HCT116 (cell line): Measurements from ENCODE around the gene ZBTB38. TPM values are rescaled to one million over a fixed set of nuclear protein-coding genes. Genes with fewer than 3 reads are reported as not detected.

Source experiments
- ATAC-seq: fragments of 200-7000 bp; cut with Tn5 transposase; 2 replicates; pipeline ENCODE4 v1.9.1; 2020; ENCODE audit warnings: mild to moderate bottlenecking, moderate library complexity
- BruUV-seq: library from RNA; stranded (reverse); fragments of 400-500 nt; replicated peaks from 2 replicates; lab custom pipeline; 2021; lab: Mats Ljungman, UMichigan
- CTCF ChIA-PET: fragments of 300-600 bp; sonication (Branson Sonifier 250); formaldehyde crosslinking; loops from one replicate; lab custom pipeline; 2021; ENCODE audit warnings: antibody characterized with exemption; lab: Charles Lee
- POLR2A ChIA-PET: fragments of 300-600, 350-600 bp; sonication (Branson Sonifier 250); formaldehyde crosslinking; loops from one replicate; lab custom pipeline; 2021; ENCODE audit warnings: antibody characterized with exemption; lab: Charles Lee
- RAD21 ChIA-PET, 2 experiments: fragments of 300-600 bp; sonication (Branson Sonifier 250); formaldehyde crosslinking; loops; one replicate each; lab custom pipeline; 2023; ENCODE audit warnings: low total read pairs in 2 of 2; ENCODE audit not compliant: uncharacterized antibody in 2 of 2, unreplicated experiment in 2 of 2, low non-redundant PET in 1 of 2; lab: Charles Lee
- DNase-seq: peaks from one replicate; pipeline ENCODE4 v3.0.0-alpha.2; 2010; ENCODE audit warnings: low read depth, low spot score
- H2AFZ ChIP-seq: fragments of 200-600 bp; shearing (Covaris generic), sonication (generic); 2 replicates; pipeline ENCODE4 v1.6.1; 2017; ENCODE audit warnings: low read depth, mixed run types, mixed read lengths, antibody characterized with exemption, low read length; ENCODE audit not compliant: poor library complexity, severe bottlenecking
- H3K27ac ChIP-seq: 2 replicates; pipeline ENCODE4 v1.5.1; 2012; ENCODE audit warnings: low read depth, low read length
- H3K27me3 ChIP-seq: fragments of 200-600 bp; sonication (generic); 2 replicates; pipeline ENCODE4 v1.6.1; 2016; ENCODE audit warnings: mixed run types, low read length, mixed read lengths; ENCODE audit not compliant: insufficient read depth
- H3K36me3 ChIP-seq, 2 experiments: fragments of 200-500 bp in 1 of 2; fragments of 200-600 bp in 1 of 2; sonication (Bioruptor generic) in 1 of 2; sonication (generic) in 1 of 2; 2 replicates each; pipeline versions ENCODE4 v1.5.1 to v1.6.1; 2014 to 2016; ENCODE audit warnings: low read length in 2 of 2, inconsistent platforms in 1 of 2, mixed read lengths in 1 of 2, mixed run types in 1 of 2; ENCODE audit not compliant: insufficient read depth in 2 of 2, control insufficient read depth in 1 of 2
- H3K4me1 ChIP-seq, 2 experiments: fragments of 200-600 bp in 1 of 2; sonication (generic) in 1 of 2; 2 replicates each; pipeline versions ENCODE4 v1.5.1 to v1.6.1; 2012 to 2017; ENCODE audit warnings: low read length in 2 of 2, inconsistent platforms in 1 of 2, mild to moderate bottlenecking in 1 of 2, mixed read lengths in 1 of 2, mixed run types in 1 of 2, moderate library complexity in 1 of 2; ENCODE audit not compliant: insufficient read depth in 2 of 2, control insufficient read depth in 1 of 2
- H3K4me2 ChIP-seq: fragments of 200-600 bp; sonication (generic); 2 replicates; pipeline ENCODE4 v1.6.1; 2017; ENCODE audit warnings: mixed run types, low read length, mixed read lengths
- H3K4me3 ChIP-seq, 2 experiments: fragments of 200-600 bp in 1 of 2; sonication (generic) in 1 of 2; replicated peaks in 1 of 2; 2 replicates each; pipeline ENCODE4 v1.5.1; 2011 to 2016; ENCODE audit warnings: low read length in 2 of 2, control low read depth in 1 of 2, low read depth in 1 of 2, mild to moderate bottlenecking in 1 of 2, mixed read lengths in 1 of 2, mixed run types in 1 of 2
- H3K79me2 ChIP-seq: fragments of 200-600 bp; sonication (generic); 2 replicates; pipeline ENCODE4 v1.6.1; 2017; ENCODE audit warnings: mild to moderate bottlenecking, mixed run types, low read length, moderate library complexity, mixed read lengths; ENCODE audit not compliant: insufficient read depth
- H3K9ac ChIP-seq: fragments of 200-600 bp; sonication (generic); 2 replicates; pipeline ENCODE4 v1.6.1; 2016; ENCODE audit warnings: low read length, mixed read lengths
- H3K9me2 ChIP-seq: fragments of 200-600 bp; sonication (generic), shearing (Covaris generic); 2 replicates; pipeline ENCODE4 v1.6.1; 2017; ENCODE audit warnings: mixed run types, mild to moderate bottlenecking, moderate library complexity; ENCODE audit not compliant: insufficient read depth
- H3K9me3 ChIP-seq, 2 experiments: fragments of 200-500 bp in 1 of 2; fragments of 200-600 bp in 1 of 2; sonication (Bioruptor generic) in 1 of 2; sonication (generic) in 1 of 2; 2 replicates each; pipeline ENCODE4 v1.6.1; 2014 to 2017; ENCODE audit warnings: low read length in 2 of 2, mixed read lengths in 2 of 2, inconsistent platforms in 1 of 2, low read depth in 1 of 2, mild to moderate bottlenecking in 1 of 2, mixed run types in 1 of 2, moderate library complexity in 1 of 2; ENCODE audit not compliant: control insufficient read depth in 1 of 2, insufficient read depth in 1 of 2
- H4K20me1 ChIP-seq: fragments of 200-600 bp; sonication (generic), shearing (Covaris generic); 2 replicates; pipeline ENCODE4 v1.6.1; 2017; ENCODE audit warnings: mixed run types, mild to moderate bottlenecking, moderate library complexity; ENCODE audit not compliant: insufficient read depth
- ATF3 ChIP-seq: IDR thresholded peaks from 2 replicates; pipeline ENCODE4 v1.6.1; 2012
- CEBPB ChIP-seq: IDR thresholded peaks from 2 replicates; pipeline ENCODE4 v1.6.1; 2012; ENCODE audit warnings: low read depth
- EGR1 ChIP-seq: IDR thresholded peaks from 2 replicates; pipeline ENCODE4 v1.6.1; 2012; ENCODE audit warnings: low read depth
- JUND ChIP-seq: IDR thresholded peaks from 2 replicates; pipeline ENCODE4 v1.6.1; 2012
- MAX ChIP-seq: IDR thresholded peaks from 2 replicates; pipeline ENCODE4 v1.6.1; 2012
- POLR2AphosphoS5 ChIP-seq: IDR thresholded peaks from 2 replicates; pipeline ENCODE4 v1.6.1; 2011; ENCODE audit warnings: mild to moderate bottlenecking, low read depth, low read length, moderate library complexity
- RAD21 ChIP-seq: IDR thresholded peaks from 2 replicates; pipeline ENCODE4 v1.6.1; 2012; ENCODE audit warnings: low read depth, mild to moderate bottlenecking
- SIN3A ChIP-seq: IDR thresholded peaks from 2 replicates; pipeline ENCODE4 v1.6.1; 2012; ENCODE audit warnings: low read depth
- SP1 ChIP-seq: IDR thresholded peaks from 2 replicates; pipeline ENCODE4 v1.6.1; 2012; ENCODE audit warnings: low read depth
- SRF ChIP-seq: IDR thresholded peaks from 2 replicates; pipeline ENCODE4 v1.6.1; 2012; ENCODE audit warnings: low read depth
- TCF7L2 ChIP-seq: IDR thresholded peaks from 2 replicates; pipeline ENCODE4 v1.7.0; 2011; ENCODE audit warnings: borderline replicate concordance, inconsistent platforms; ENCODE audit not compliant: insufficient read depth, insufficient read length; ENCODE audit errors: extremely low read depth
- YY1 ChIP-seq: IDR thresholded peaks from 2 replicates; pipeline ENCODE4 v1.6.1; 2011; ENCODE audit warnings: low read length, low read depth, moderate library complexity, mild to moderate bottlenecking; ENCODE audit not compliant: insufficient replicate concordance; ENCODE audit errors: extremely low read depth
- ZNF274 ChIP-seq: fragments of 200-500 bp; sonication (Bioruptor generic); IDR thresholded peaks from 2 replicates; pipeline ENCODE4 v1.6.1; 2014; ENCODE audit warnings: mild to moderate bottlenecking, low read depth, low read length, inconsistent platforms
- intact Hi-C: fragments of 100-400 bp; cut with micrococcal nuclease; formaldehyde crosslinking; loops from 2 replicates; pipeline ENCODE4 v1.10.0; 2022
- total RNA-seq: library from RNA; stranded (reverse); gene quantifications from one replicate; pipeline ENCODE4 v1.2.1, GENCODE V29; 2021; ENCODE audit not compliant: unreplicated experiment

ZBTB38 gene
- total RNA-seq, 1 experiment from 2014 or later = 33.5 TPM

- BruUV-seq = no TSS peak
- Histone ChIP-seq H3K9me3 (no peaks in the 10 kb centered on the region), H4K20me1 (no peaks in the 10 kb centered on the region), H3K4me1 (peaks cover 18 to 30% of the 10 kb centered on the region in 2 experiments), H3K27me3 (no peaks in the 10 kb centered on the region), H3K27ac (no peak overlapping the region)
- DNase-seq = no peak
- POLR2A ChIA-PET = no interaction called here
- intact Hi-C loops = no loop called here
- RAD21 ChIA-PET = no interaction called here
- TF ChIP-seq TCF7L2 (peak; percentile 12), ATF3 (no peak)
- TF ChIP-seq, all 23 proteins: peak for 1
- peak; percentile 37 for ATAC-seq
- Histone ChIP-seq H3K9me2 (no peaks in the 10 kb centered on the region), H3K4me2 (peak overlapping the region; percentile 53), H3K4me3 (no peak overlapping the region), H3K79me2 (no peaks in the 10 kb centered on the region), H3K9ac (no peak overlapping the region), H2AFZ (no peak overlapping the region), H3K36me3 (no peaks in the 10 kb centered on the region)
- CTCF ChIA-PET = no interaction called here
These were observed 5.6 kb downstream of the ZBTB38 start for GRCh38 chr3:141373768-141374526.

GRCh38 chr3:141375381-141376301 is 7.3 kb downstream of the ZBTB38 start:
- H3K4me1 ChIP-seq = peaks cover 7 to 17% of the 10 kb centered on the region in 2 experiments
- H3K36me3 ChIP-seq = no peaks in the 10 kb centered on the region
- H3K4me3 ChIP-seq = no peak overlapping the region
- H3K4me2 ChIP-seq = no peak overlapping the region
- H2AFZ ChIP-seq = no peak overlapping the region
- ChIA-PET RAD21 (no interaction called here), POLR2A (interaction anchor here (0.6 kb wide), 1 partner anchor 10 kb away, joined by 3 read pairs; no protein-coding TSS in a partner anchor), CTCF (no interaction called here)
- no peaks in the 10 kb centered on the region for H4K20me1 ChIP-seq
- no peak overlapping the region for H3K27ac ChIP-seq
- H3K9me2 ChIP-seq = no peaks in the 10 kb centered on the region
- H3K27me3 ChIP-seq = no peaks in the 10 kb centered on the region
- no peaks in the 10 kb centered on the region for H3K79me2 ChIP-seq
- DNase-seq = no peak
- no peak for ATAC-seq
- intact Hi-C loops = no loop called here
- BruUV-seq = no TSS peak
- H3K9ac ChIP-seq = no peak overlapping the region
- TF ChIP-seq RAD21 (no peak), POLR2AphosphoS5 (no peak), CEBPB (no peak), JUND (no peak), MAX (no peak), TCF7L2 (no peak), SP1 (no peak), SRF (no peak), SIN3A (no peak), EGR1 (no peak), ZNF274 (no peak), YY1 (no peak)
- no peaks in the 10 kb centered on the region for H3K9me3 ChIP-seq
